Measurements from ENCODE around the gene CXCL17. TPM values are rescaled to one million over a fixed set of nuclear protein-coding genes. Genes with fewer than 3 reads are reported as not detected.

CXCL17 gene
- total RNA-seq, 2 donors from 2014 or later, result 2.4 to 4.8 TPM

- H3K27ac ChIP-seq, result no peak overlapping the region
- H3K9me3 ChIP-seq, result no peaks in the 10 kb centered on the region
- 50% methylated on average over 4 of the region's 4 CpGs for WGBS
- intact Hi-C loops (cut with DNase I), result no loop called here
- no peaks in the 10 kb centered on the region for H3K36me3 ChIP-seq
- DNase-seq (ENCODE audit: low spot score), result no peak
- H3K4me1 ChIP-seq (replicated peaks), result no peaks in the 10 kb centered on the region
- H3K27me3 ChIP-seq (replicated peaks; ENCODE audit: insufficient read depth), result no peaks in the 10 kb centered on the region
- no peak overlapping the region for H3K4me3 ChIP-seq
- TF ChIP-seq CTCF (IDR thresholded peaks at IDR 0.05) (no peak), POLR2AphosphoS5 (IDR thresholded peaks at IDR 0.05) (no peak), POLR2A (IDR thresholded peaks at IDR 0.05) (no peak)
These were observed 30.1 kb downstream of the CXCL17 start for GRCh38 chr19:42412661-42413076.

- Histone ChIP-seq H3K36me3 (no peaks in the 10 kb centered on the region), H3K4me1 (replicated peaks) (no peaks in the 10 kb centered on the region), H3K27ac (no peak overlapping the region), H3K27me3 (replicated peaks; ENCODE audit: insufficient read depth) (no peaks in the 10 kb centered on the region), H3K4me3 (no peak overlapping the region), H3K9me3 (no peaks in the 10 kb centered on the region)
- DNase-seq (ENCODE audit: low spot score), result no peak
- TF ChIP-seq POLR2AphosphoS5 (IDR thresholded peaks at IDR 0.05) (no peak), CTCF (IDR thresholded peaks at IDR 0.05) (no peak), POLR2A (IDR thresholded peaks at IDR 0.05) (no peak)
- 47% methylated on average over 7 of the region's 7 CpGs for WGBS
- intact Hi-C loops (cut with DNase I), result no loop called here
These were observed 30.5 kb downstream of the CXCL17 start for GRCh38 chr19:42412227-42412626.

GRCh38 chr19:42411581-42412178 lies 31.1 kb downstream of the CXCL17 start:
- no peaks in the 10 kb centered on the region for H3K27me3 ChIP-seq (replicated peaks; ENCODE audit: insufficient read depth)
- H3K4me1 ChIP-seq (replicated peaks), result no peaks in the 10 kb centered on the region
- no peaks in the 10 kb centered on the region for H3K9me3 ChIP-seq
- H3K27ac ChIP-seq, result no peak overlapping the region
- intact Hi-C loops (cut with DNase I), result no loop called here
- no peak overlapping the region for H3K4me3 ChIP-seq
- TF ChIP-seq POLR2AphosphoS5 (IDR thresholded peaks at IDR 0.05), result no peak
- no peak for TF ChIP-seq POLR2A (IDR thresholded peaks at IDR 0.05)
- TF ChIP-seq CTCF (IDR thresholded peaks at IDR 0.05), result no peak
- WGBS, result 96% methylated on average over 8 of the region's 8 CpGs
- DNase-seq (ENCODE audit: low spot score), result no peak
- H3K36me3 ChIP-seq, result no peaks in the 10 kb centered on the region

- intact Hi-C loops (cut with DNase I), result no loop called here
- no peaks in the 10 kb centered on the region for H3K36me3 ChIP-seq
- TF ChIP-seq CTCF (IDR thresholded peaks at IDR 0.05) (no peak), POLR2AphosphoS5 (IDR thresholded peaks at IDR 0.05) (no peak), POLR2A (IDR thresholded peaks at IDR 0.05) (no peak)
- no peak overlapping the region for H3K27ac ChIP-seq
- H3K27me3 ChIP-seq (replicated peaks; ENCODE audit: insufficient read depth), result no peaks in the 10 kb centered on the region
- H3K9me3 ChIP-seq, result no peaks in the 10 kb centered on the region
- WGBS, result 95% methylated on average over 28 of the region's 30 CpGs
- H3K4me1 ChIP-seq (replicated peaks), result no peaks in the 10 kb centered on the region
- DNase-seq (ENCODE audit: low spot score), result no peak
- H3K4me3 ChIP-seq, result no peak overlapping the region
These were observed 32.4 kb downstream of the CXCL17 start for GRCh38 chr19:42410371-42410770.

- Histone ChIP-seq H3K27me3 (replicated peaks; ENCODE audit: insufficient read depth) (no peaks in the 10 kb centered on the region), H3K9me3 (no peaks in the 10 kb centered on the region), H3K27ac (no peak overlapping the region), H3K4me1 (replicated peaks) (no peaks in the 10 kb centered on the region), H3K36me3 (no peaks in the 10 kb centered on the region), H3K4me3 (no peak overlapping the region)
- DNase-seq (ENCODE audit: low spot score), result no peak
- TF ChIP-seq CTCF (IDR thresholded peaks at IDR 0.05) (no peak), POLR2AphosphoS5 (IDR thresholded peaks at IDR 0.05) (no peak), POLR2A (IDR thresholded peaks at IDR 0.05) (no peak)
- WGBS, result 49% methylated on average over 6 of the region's 6 CpGs
- intact Hi-C loops (cut with DNase I), result no loop called here
These were observed 33.3 kb downstream of the CXCL17 start for GRCh38 chr19:42409477-42409876.

Data from prostate gland (tissue), 2 donors.